ENCODE data around the gene IFRD1. TPM values are rescaled to one million over a fixed set of nuclear protein-coding genes. Genes with fewer than 3 reads are reported as not detected.
A peak's percentile ranks its signal among the peaks of the same experiment; 100 is the strongest.
"Not testable (repeated sequence)": the region's sequence is repeated elsewhere in the genome, so short reads cannot be mapped to it uniquely, and the experiment has no call there.

IFRD1 gene
- polyA plus RNA-seq, 1 experiment = 24.2 TPM

DNA sequence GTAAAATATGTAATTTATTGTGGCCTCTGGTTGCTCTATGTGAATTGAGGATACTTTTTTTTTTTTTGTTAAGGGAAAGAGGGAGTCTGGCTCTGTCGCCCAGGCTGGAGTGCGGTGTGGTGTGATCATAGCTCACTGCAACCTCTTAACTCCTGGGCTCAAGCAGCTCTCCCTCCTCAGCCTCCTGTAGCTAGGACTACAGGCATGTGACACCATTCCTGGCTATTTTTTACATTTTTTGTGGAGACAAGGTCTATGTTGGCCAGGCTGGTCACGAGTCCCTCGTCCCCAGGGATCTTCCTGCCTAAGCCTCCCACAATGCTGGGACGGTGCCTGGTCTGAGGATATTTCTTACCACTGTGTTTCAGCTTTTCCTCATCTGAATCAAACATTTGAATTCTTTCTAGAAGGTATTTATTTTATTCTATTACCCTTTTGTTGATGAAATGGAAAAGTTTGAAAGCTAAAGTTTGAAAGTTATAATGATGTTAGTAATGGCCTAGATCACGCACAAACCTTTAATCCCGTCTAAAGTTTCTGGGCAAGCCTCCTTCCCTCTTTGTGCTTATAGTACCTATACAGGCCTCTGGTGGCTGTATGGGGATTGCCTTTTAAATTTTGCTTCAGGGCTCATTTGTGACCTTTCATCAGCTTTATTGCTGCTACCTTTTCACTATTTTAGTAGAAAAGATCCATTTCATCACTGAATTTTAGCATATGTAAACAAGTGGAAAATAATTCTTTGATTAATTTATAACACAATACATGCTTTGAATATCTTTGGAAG, 2.0 kb downstream of the IFRD1 start:
- Histone ChIP-seq H3K4me3 (ENCODE audit: low read depth, low read length) (peak overlapping the region; percentile 100), H3K27me3 (ENCODE audit: control insufficient read depth, insufficient read depth, low read length) (no peaks in the 10 kb centered on the region), H3K36me3 (ENCODE audit: control insufficient read depth, insufficient read depth, low read length) (peaks cover 1% of the 10 kb centered on the region; the same call in 1 of the 2 replicates)
- CTCF ChIA-PET = interaction anchor here (1.1 to 3.2 kb wide), 7 partner anchors 14 to 44 kb away, joined by 3 to 16 read pairs (median 3); partner anchors contain the start of gene LSMEM1
- DNase-seq (ENCODE audit: low read depth) = no peak
- POLR2A ChIA-PET = interaction anchor here (0.6 to 0.8 kb wide), 3 partner anchors 10 to 32 kb away, joined by 3 to 10 read pairs (median 3); no protein-coding TSS in a partner anchor
- TF ChIP-seq, protein P1, sequence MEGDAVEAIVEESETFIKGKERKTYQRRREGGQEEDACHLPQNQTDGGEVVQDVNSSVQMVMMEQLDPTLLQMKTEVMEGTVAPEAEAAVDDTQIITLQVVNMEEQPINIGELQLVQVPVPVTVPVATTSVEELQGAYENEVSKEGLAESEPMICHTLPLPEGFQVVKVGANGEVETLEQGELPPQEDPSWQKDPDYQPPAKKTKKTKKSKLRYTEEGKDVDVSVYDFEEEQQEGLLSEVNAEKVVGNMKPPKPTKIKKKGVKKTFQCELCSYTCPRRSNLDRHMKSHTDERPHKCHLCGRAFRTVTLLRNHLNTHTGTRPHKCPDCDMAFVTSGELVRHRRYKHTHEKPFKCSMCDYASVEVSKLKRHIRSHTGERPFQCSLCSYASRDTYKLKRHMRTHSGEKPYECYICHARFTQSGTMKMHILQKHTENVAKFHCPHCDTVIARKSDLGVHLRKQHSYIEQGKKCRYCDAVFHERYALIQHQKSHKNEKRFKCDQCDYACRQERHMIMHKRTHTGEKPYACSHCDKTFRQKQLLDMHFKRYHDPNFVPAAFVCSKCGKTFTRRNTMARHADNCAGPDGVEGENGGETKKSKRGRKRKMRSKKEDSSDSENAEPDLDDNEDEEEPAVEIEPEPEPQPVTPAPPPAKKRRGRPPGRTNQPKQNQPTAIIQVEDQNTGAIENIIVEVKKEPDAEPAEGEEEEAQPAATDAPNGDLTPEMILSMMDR (IDR thresholded peaks at IDR 0.05; ENCODE audit: insufficient read depth, low read depth, low read length) = peak; percentile 24; the same call in 1 of the 2 replicates

DNA sequence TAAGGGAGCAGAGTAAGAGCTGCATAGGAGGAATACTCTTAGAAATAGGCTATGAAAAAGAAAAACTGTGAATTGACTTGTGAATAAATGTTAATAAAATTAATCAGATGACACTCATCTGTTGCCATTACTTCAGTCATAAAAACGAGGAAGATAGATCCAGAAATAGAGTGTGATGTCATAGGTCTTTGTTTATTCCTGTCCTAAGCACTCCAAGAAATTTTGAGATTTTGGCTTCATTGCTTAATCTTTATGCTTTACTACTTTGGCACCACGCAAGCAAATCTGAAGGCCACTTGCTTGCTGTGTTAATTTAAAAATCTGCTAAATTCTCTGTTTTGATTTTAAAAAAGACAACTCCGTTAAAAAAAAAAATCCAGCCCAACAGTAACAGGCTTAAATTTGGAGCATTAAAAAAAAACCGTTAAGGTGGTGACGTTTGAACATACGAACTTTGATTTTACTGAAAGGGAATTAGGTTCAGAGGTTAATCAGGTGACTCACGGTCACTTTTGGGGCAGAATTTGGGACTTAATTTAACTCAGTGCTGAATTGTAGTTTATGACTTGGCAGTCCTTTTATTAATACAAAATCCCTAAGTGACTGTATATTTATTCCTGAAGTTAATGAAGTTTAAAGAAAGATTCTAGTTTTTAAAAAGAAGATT, 3.4 kb downstream of the IFRD1 start:
- CTCF ChIA-PET = interaction anchor here (0.7 kb wide), 1 partner anchor 1916 kb away, joined by 3 read pairs; no protein-coding TSS in a partner anchor
- H3K4me3 ChIP-seq (ENCODE audit: low read depth, low read length) = no peak overlapping the region
- DNase-seq (ENCODE audit: low read depth) = peak; percentile 42
- peaks cover 2% of the 10 kb centered on the region; the same call in 1 of the 2 replicates for H3K36me3 ChIP-seq (ENCODE audit: control insufficient read depth, insufficient read depth, low read length)
- H3K27me3 ChIP-seq (ENCODE audit: control insufficient read depth, insufficient read depth, low read length) = no peaks in the 10 kb centered on the region
- POLR2A ChIA-PET = no interaction called here
- TF ChIP-seq, protein P1 (IDR thresholded peaks at IDR 0.05; ENCODE audit: insufficient read depth, low read depth, low read length) = no peak

DNA sequence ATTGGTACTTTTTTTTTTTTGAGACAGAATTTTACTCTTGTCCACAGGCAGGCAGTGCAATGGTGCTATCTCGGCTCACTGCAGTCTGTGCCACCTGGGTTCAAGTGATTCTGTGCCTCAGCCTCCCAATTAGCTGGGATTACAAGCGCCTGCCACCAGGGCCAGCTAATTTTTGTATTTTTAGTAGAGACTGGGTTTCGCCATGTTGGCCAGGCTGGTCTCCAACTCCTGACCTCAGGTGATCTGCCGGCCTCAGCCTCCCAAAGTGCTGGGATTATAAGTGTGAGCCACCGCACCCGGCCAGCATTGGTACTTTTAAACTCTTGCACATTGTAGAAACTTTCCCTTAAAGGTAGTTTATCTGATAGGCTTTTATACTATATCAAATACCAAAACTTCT, 3.9 kb downstream of the IFRD1 start:
- H3K4me3 ChIP-seq (ENCODE audit: low read depth, low read length); DNase-seq (ENCODE audit: low read depth); POLR2A ChIA-PET; H3K36me3 ChIP-seq (ENCODE audit: control insufficient read depth, insufficient read depth, low read length); H3K27me3 ChIP-seq (ENCODE audit: control insufficient read depth, insufficient read depth, low read length); CTCF ChIA-PET: not testable (repeated sequence)

DNA sequence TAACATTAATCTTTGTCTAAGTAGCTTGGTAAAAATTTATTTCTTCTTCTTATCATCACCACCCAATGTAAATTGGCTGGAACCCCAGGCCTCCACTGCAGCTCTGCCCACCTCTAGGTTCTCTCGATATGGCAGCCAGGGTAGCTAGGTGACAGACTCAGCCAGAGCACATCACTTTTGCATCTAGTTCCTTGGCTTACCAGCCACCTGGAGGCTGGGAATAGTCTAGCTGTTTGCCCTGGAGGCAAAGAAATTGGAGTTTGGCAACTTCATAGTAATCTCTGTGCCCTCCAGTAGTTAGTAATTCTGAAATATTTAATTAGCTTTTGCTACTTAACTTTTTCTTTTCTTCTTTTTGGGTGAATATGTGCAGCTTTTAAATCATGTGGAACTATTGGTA, 9.4 kb downstream of the IFRD1 start:
- DNase-seq (ENCODE audit: low read depth) = no peak
- H3K4me3 ChIP-seq (ENCODE audit: low read depth, low read length) = no peak overlapping the region
- ChIA-PET POLR2A (no interaction called here), CTCF (interaction anchor here (0.9 to 2.4 kb wide), 3 partner anchors 8 to 21 kb away, joined by 3 to 10 read pairs (median 3); partner anchors contain the start of genes IFRD1 and LSMEM1)
- no peaks in the 10 kb centered on the region for H3K27me3 ChIP-seq (ENCODE audit: control insufficient read depth, insufficient read depth, low read length)
- TF ChIP-seq, protein P1 (IDR thresholded peaks at IDR 0.05; ENCODE audit: insufficient read depth, low read depth, low read length) = no peak
- peaks cover 10% of the 10 kb centered on the region for H3K36me3 ChIP-seq (ENCODE audit: control insufficient read depth, insufficient read depth, low read length)

DNA sequence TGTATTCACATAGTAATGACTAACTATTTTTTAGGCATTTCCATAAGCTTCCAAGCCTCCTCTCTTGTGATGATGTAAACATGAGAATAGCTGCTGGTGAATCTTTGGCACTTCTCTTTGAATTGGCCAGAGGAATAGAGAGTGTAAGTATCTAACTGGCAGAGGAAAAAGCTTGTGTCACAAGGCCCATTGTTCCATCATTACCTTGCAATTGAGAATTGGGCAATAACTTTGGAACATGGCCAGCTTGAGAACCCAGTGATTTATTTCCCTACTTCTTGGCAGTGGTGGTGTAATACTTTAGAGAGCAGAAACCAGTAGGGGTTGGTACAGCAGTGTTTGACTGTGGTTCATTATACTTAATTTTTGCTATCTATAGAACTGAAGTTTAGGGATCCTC, 12.0 kb downstream of the IFRD1 start:
- CTCF ChIA-PET = interaction anchor here (0.6 to 2.2 kb wide), 5 partner anchors 11 to 465 kb away, joined by 3 to 8 read pairs (median 5); partner anchors contain the start of gene LSMEM1
- H3K27me3 ChIP-seq (ENCODE audit: control insufficient read depth, insufficient read depth, low read length) = no peaks in the 10 kb centered on the region
- POLR2A ChIA-PET = interaction anchor here (1.2 kb wide), 1 partner anchor 10 kb away, joined by 10 read pairs; no protein-coding TSS in a partner anchor
- no peak overlapping the region for H3K4me3 ChIP-seq (ENCODE audit: low read depth, low read length)
- TF ChIP-seq, protein P1 (IDR thresholded peaks at IDR 0.05; ENCODE audit: insufficient read depth, low read depth, low read length) = no peak
- H3K36me3 ChIP-seq (ENCODE audit: control insufficient read depth, insufficient read depth, low read length) = peaks cover 9% of the 10 kb centered on the region
- DNase-seq (ENCODE audit: low read depth) = no peak
